ENCODE data around the gene KCNJ3.

DNA sequence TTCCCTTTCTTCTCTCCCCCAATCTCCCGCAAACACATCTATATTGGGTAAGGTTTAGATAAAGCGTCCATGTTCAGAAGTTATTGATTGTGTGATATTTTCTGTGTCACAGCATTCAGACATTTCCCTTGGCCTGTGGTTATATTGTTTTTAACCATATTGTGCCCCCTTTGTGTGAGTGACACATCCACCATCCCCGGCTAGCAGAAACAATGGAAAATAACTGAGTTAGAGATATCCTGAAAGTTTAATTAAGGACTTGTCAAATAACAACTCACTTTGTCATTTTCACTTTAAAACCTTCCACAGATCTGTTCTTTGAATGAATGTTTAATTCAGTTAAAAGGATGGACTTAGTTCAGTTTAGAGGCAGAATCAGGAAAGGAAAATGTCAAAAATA lies 151.0 kb downstream of the KCNJ3 start:
- TF ChIP-seq POLR2AphosphoS5 (IDR thresholded peaks at IDR 0.05; ENCODE audit: borderline replicate concordance, low read depth, low read length) (no peak), EZH2 (IDR thresholded peaks at IDR 0.05) (no peak)

All from SK-N-MC (cell line).